ENCODE data around the gene PALD1.

The PALD1 gene

GRCh38 chr10:70558871-70559810 is 80.6 kb downstream of the PALD1 start:
- Histone ChIP-seq H3K9me2 (replicated peaks; ENCODE audit: insufficient read depth, low read length) (no peaks in the 10 kb centered on the region), H4K20me1 (ENCODE audit: low read depth, low read length) (no peaks in the 10 kb centered on the region), H3F3A (ENCODE audit: insufficient read depth) (no peaks in the 10 kb centered on the region), H3K4me2 (ENCODE audit: low read depth, low read length, poor library complexity, severe bottlenecking) (no peak overlapping the region), H2AFZ (ENCODE audit: low read depth, low read length, severe bottlenecking) (no peak overlapping the region), H3K9me3 (ENCODE audit: insufficient read depth, low read length) (no peaks in the 10 kb centered on the region), H3K36me3 (ENCODE audit: low read length) (0 out of 2 replicates have a peak, but pooled peaks cover 4% of the 10 kb centered on the region), H3K79me2 (ENCODE audit: insufficient read depth, low read length) (no peaks in the 10 kb centered on the region), H3K27ac (ENCODE audit: low read depth, low read length) (peak overlapping the region; percentile 70), H3K4me3 (ENCODE audit: insufficient read depth, low read length, poor library complexity, severe bottlenecking) (no peak overlapping the region), H3K27me3 (ENCODE audit: low read length) (no peaks in the 10 kb centered on the region), H3K9ac (ENCODE audit: low read length) (no peak overlapping the region)
- TF ChIP-seq EZH2phosphoT487 (conservative IDR thresholded peaks at IDR 0.05; ENCODE audit: low read length) (no peak), CTCF (IDR thresholded peaks at IDR 0.05; ENCODE audit: insufficient read depth, low read length, poor library complexity, severe bottlenecking) (peak; percentile 27)

GRCh38 chr10:70559861-70560260 is 81.3 kb downstream of the PALD1 start:
- H3K36me3 ChIP-seq (ENCODE audit: low read length), result 0 out of 2 replicates have a peak, but pooled peaks cover 4% of the 10 kb centered on the region
- no peaks in the 10 kb centered on the region for H3K9me2 ChIP-seq (replicated peaks; ENCODE audit: insufficient read depth, low read length)
- peak overlapping the region; percentile 17 for H3K4me2 ChIP-seq (ENCODE audit: low read depth, low read length, poor library complexity, severe bottlenecking)
- H2AFZ ChIP-seq (ENCODE audit: low read depth, low read length, severe bottlenecking), result no peak overlapping the region
- 0 out of 2 replicates have a peak overlapping the region, but pooled peaks have one; percentile 5 for H3K9ac ChIP-seq (ENCODE audit: low read length)
- H4K20me1 ChIP-seq (ENCODE audit: low read depth, low read length), result no peaks in the 10 kb centered on the region
- no peaks in the 10 kb centered on the region for H3K79me2 ChIP-seq (ENCODE audit: insufficient read depth, low read length)
- TF ChIP-seq CTCF (IDR thresholded peaks at IDR 0.05; ENCODE audit: insufficient read depth, low read length, poor library complexity, severe bottlenecking) (no peak), EZH2phosphoT487 (conservative IDR thresholded peaks at IDR 0.05; ENCODE audit: low read length) (no peak)
- H3F3A ChIP-seq (ENCODE audit: insufficient read depth), result no peaks in the 10 kb centered on the region
- peak overlapping the region; percentile 70 for H3K27ac ChIP-seq (ENCODE audit: low read depth, low read length)
- H3K27me3 ChIP-seq (ENCODE audit: low read length), result no peaks in the 10 kb centered on the region
- H3K4me3 ChIP-seq (ENCODE audit: insufficient read depth, low read length, poor library complexity, severe bottlenecking), result no peak overlapping the region
- H3K9me3 ChIP-seq (ENCODE audit: insufficient read depth, low read length), result no peaks in the 10 kb centered on the region

GRCh38 chr10:70560511-70560941 is 82.0 kb downstream of the PALD1 start:
- H3K4me3 ChIP-seq (ENCODE audit: insufficient read depth, low read length, poor library complexity, severe bottlenecking), result no peak overlapping the region
- H3K9me2 ChIP-seq (replicated peaks; ENCODE audit: insufficient read depth, low read length), result no peaks in the 10 kb centered on the region
- H3K9ac ChIP-seq (ENCODE audit: low read length), result 0 out of 2 replicates have a peak overlapping the region, but pooled peaks have one; percentile 5
- no peaks in the 10 kb centered on the region for H4K20me1 ChIP-seq (ENCODE audit: low read depth, low read length)
- no peaks in the 10 kb centered on the region for H3K79me2 ChIP-seq (ENCODE audit: insufficient read depth, low read length)
- no peak overlapping the region for H3K4me2 ChIP-seq (ENCODE audit: low read depth, low read length, poor library complexity, severe bottlenecking)
- no peaks in the 10 kb centered on the region for H3K9me3 ChIP-seq (ENCODE audit: insufficient read depth, low read length)
- H3F3A ChIP-seq (ENCODE audit: insufficient read depth), result no peaks in the 10 kb centered on the region
- H3K27me3 ChIP-seq (ENCODE audit: low read length), result no peaks in the 10 kb centered on the region
- H3K36me3 ChIP-seq (ENCODE audit: low read length), result 0 out of 2 replicates have a peak, but pooled peaks cover 4% of the 10 kb centered on the region
- TF ChIP-seq CTCF (IDR thresholded peaks at IDR 0.05; ENCODE audit: insufficient read depth, low read length, poor library complexity, severe bottlenecking), result no peak
- TF ChIP-seq EZH2phosphoT487 (conservative IDR thresholded peaks at IDR 0.05; ENCODE audit: low read length), result no peak
- H3K27ac ChIP-seq (ENCODE audit: low read depth, low read length), result peak overlapping the region; percentile 70
- H2AFZ ChIP-seq (ENCODE audit: low read depth, low read length, severe bottlenecking), result no peak overlapping the region

Data from SU-DHL-6 (cell line).